GM06990 (cell line): ENCODE results near the gene BATF3.
"Not testable (repeated sequence)": the region's sequence is repeated elsewhere in the genome, so short reads cannot be mapped to it uniquely, and the experiment has no call there.

Experiments
- DNase-seq: peaks from one replicate; pipeline ENCODE4 v3.0.0-alpha.2; 2011; ENCODE audit not compliant: insufficient read length; ENCODE audit errors: extremely low read depth
- H3K27me3 ChIP-seq: replicated peaks from 2 replicates; pipeline ENCODE4 v1.6.0; 2011; ENCODE audit warnings: low read length; ENCODE audit not compliant: control insufficient read depth, insufficient read depth
- H3K36me3 ChIP-seq: 2 replicates; pipeline ENCODE4 v1.5.1; 2011; ENCODE audit warnings: low read length; ENCODE audit not compliant: control insufficient read depth, insufficient read depth
- H3K4me3 ChIP-seq: replicated peaks from 2 replicates; pipeline ENCODE4 v1.5.1; 2011; ENCODE audit warnings: low read depth, mild to moderate bottlenecking, control low read depth, low read length
- CTCF ChIP-seq: IDR thresholded peaks from 2 replicates; pipeline ENCODE4 v1.5.1; 2011; ENCODE audit warnings: low read length, control low read depth, mild to moderate bottlenecking, inconsistent platforms; ENCODE audit not compliant: insufficient read depth, poor library complexity, severe bottlenecking

BATF3 gene

GRCh38 chr1:212737559-212737958 is 37.9 kb upstream of the BATF3 start:
- DNase-seq, result no peak
- Histone ChIP-seq H3K4me3 (no peak overlapping the region), H3K36me3 (no peaks in the 10 kb centered on the region; the same call in 1 of the 2 replicates), H3K27me3 (no peaks in the 10 kb centered on the region)
- TF ChIP-seq CTCF, result no peak

- TF ChIP-seq CTCF, result no peak
These were observed 33.5 kb upstream of the BATF3 start for GRCh38 chr1:212733109-212733508.

GRCh38 chr1:212731630-212732029 is 32.0 kb upstream of the BATF3 start:
- no peak for DNase-seq
- H3K27me3 ChIP-seq, result no peaks in the 10 kb centered on the region
- H3K36me3 ChIP-seq, result no peaks in the 10 kb centered on the region; the same call in none of the 2 replicates
- no peak overlapping the region for H3K4me3 ChIP-seq
- TF ChIP-seq CTCF, result no peak

More at GRCh38 chr1:212733109-212733508, 33.5 kb upstream of the BATF3 start:
- no peak overlapping the region for H3K4me3 ChIP-seq
- DNase-seq, result no peak
- no peaks in the 10 kb centered on the region; the same call in 1 of the 2 replicates for H3K36me3 ChIP-seq
- H3K27me3 ChIP-seq, result no peaks in the 10 kb centered on the region

GRCh38 chr1:212728606-212729005 is 29.0 kb upstream of the BATF3 start:
- no peak for DNase-seq
- Histone ChIP-seq H3K36me3 (no peaks in the 10 kb centered on the region; the same call in none of the 2 replicates), H3K27me3 (no peaks in the 10 kb centered on the region), H3K4me3 (no peak overlapping the region)
- TF ChIP-seq CTCF, result no peak

- H3K36me3 ChIP-seq, result no peaks in the 10 kb centered on the region; the same call in 1 of the 2 replicates
- DNase-seq, result no peak
- no peak for TF ChIP-seq CTCF
- no peaks in the 10 kb centered on the region for H3K27me3 ChIP-seq
- no peak overlapping the region for H3K4me3 ChIP-seq
These were observed 27.9 kb upstream of the BATF3 start for GRCh38 chr1:212727386-212728181.

- DNase-seq, result not testable (repeated sequence)
These were observed 25.0 kb upstream of the BATF3 start for GRCh38 chr1:212724679-212725078.

More at GRCh38 chr1:212724679-212725078, 25.0 kb upstream of the BATF3 start:
- not testable (repeated sequence) for H3K4me3 ChIP-seq, H3K36me3 ChIP-seq, H3K27me3 ChIP-seq
